Measurements from ENCODE around the gene ASB18.

Gene ASB18

GRCh38 chr2:236161531-236161930 lies 102.7 kb downstream of the ASB18 start:
- no peak for DNase-seq

GRCh38 chr2:236161082-236161462 lies 103.1 kb downstream of the ASB18 start:
- DNase-seq, result no peak

- no peak for DNase-seq
Observed at GRCh38 chr2:236160366-236161081, 103.7 kb downstream of the ASB18 start.

GRCh38 chr2:236159778-236160170 lies 104.4 kb downstream of the ASB18 start:
- no peak for DNase-seq

- no peak for DNase-seq
Observed at GRCh38 chr2:236158969-236159777, 105.0 kb downstream of the ASB18 start.

- DNase-seq, result no peak
Observed at GRCh38 chr2:236157815-236158498, 106.2 kb downstream of the ASB18 start.

- DNase-seq, result no peak
Observed at GRCh38 chr2:236157366-236157765, 106.8 kb downstream of the ASB18 start.

- no peak for DNase-seq
Observed at GRCh38 chr2:236156860-236157194, 107.4 kb downstream of the ASB18 start.

GRCh38 chr2:236156095-236156859 lies 107.9 kb downstream of the ASB18 start:
- no peak for DNase-seq

GRCh38 chr2:236155406-236155805 lies 108.8 kb downstream of the ASB18 start:
- no peak for DNase-seq

GRCh38 chr2:236146436-236146835 lies 117.8 kb downstream of the ASB18 start:
- no peak for DNase-seq

GRCh38 chr2:236143811-236144210 lies 120.4 kb downstream of the ASB18 start:
- DNase-seq, result no peak
